Astrocyte of the cerebellum (primary cell): Measurements from ENCODE around the gene MRC2.

Experiments used
- DNase-seq: peaks from one replicate; pipeline ENCODE4 v3.0.0-alpha.2; 2011; ENCODE audit warnings: low read depth
- H3K4me3 ChIP-seq: 2 replicates; pipeline ENCODE4 v1.5.1; 2011; ENCODE audit warnings: mild to moderate bottlenecking, low read depth, low read length, moderate library complexity
- CTCF ChIP-seq: IDR thresholded peaks from 2 replicates; pipeline ENCODE4 v1.5.1; 2012; ENCODE audit warnings: low read length, low read depth, moderate library complexity, mild to moderate bottlenecking; ENCODE audit errors: missing control alignments
- in situ Hi-C: cut with HindIII; loops from 2 replicates; pipeline ENCODE4 v1.10.0; 2017; ENCODE audit warnings: low sequenced_read_pairs

MRC2 gene

GRCh38 chr17:62713086-62713881, 85.8 kb downstream of the MRC2 start:
- in situ Hi-C loops: no loop called here
- H3K4me3 ChIP-seq: no peak overlapping the region
- DNase-seq: no peak
- no peak for TF ChIP-seq CTCF

- DNase-seq: no peak
- in situ Hi-C loops: no loop called here
- TF ChIP-seq CTCF: no peak
- H3K4me3 ChIP-seq: no peak overlapping the region
Measured at GRCh38 chr17:62714016-62714777, 86.7 kb downstream of the MRC2 start.

GRCh38 chr17:62715882-62716390, 88.5 kb downstream of the MRC2 start:
- no peak overlapping the region for H3K4me3 ChIP-seq
- no peak for TF ChIP-seq CTCF
- in situ Hi-C loops: no loop called here
- DNase-seq: no peak

- no peak overlapping the region for H3K4me3 ChIP-seq
- in situ Hi-C loops: no loop called here
- TF ChIP-seq CTCF: no peak
- no peak for DNase-seq
Measured at GRCh38 chr17:62716834-62717588, 89.5 kb downstream of the MRC2 start.

DNA sequence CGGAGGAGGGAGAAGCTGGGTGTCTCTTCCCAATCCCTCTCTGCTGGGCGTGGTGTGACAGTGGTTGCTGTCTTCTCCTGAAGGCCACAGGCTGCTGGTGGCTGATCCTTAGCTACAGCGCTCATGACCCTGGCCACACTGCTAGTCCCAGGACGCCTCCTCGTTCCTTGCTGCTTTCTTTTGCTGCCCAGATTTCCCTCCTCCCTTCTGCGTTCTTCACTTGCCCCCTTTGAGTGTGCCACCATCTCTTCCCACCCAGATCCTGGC, 90.1 kb downstream of the MRC2 start:
- in situ Hi-C loops: no loop called here
- no peak for TF ChIP-seq CTCF
- DNase-seq: no peak
- no peak overlapping the region for H3K4me3 ChIP-seq

- no peak for DNase-seq
- no peak for TF ChIP-seq CTCF
- in situ Hi-C loops: no loop called here
- no peak overlapping the region for H3K4me3 ChIP-seq
Measured at GRCh38 chr17:62717889-62718288, 90.4 kb downstream of the MRC2 start.
